SK-N-SH treated with all-trans-retinoic acid at 6 μM for 48 hours (cell line): ENCODE results near the gene HSP90AB1.

ENCODE experiments used
- ATAC-seq: fragments of 200-7000 bp; cut with Tn5 transposase; 3 replicates; pipeline ENCODE4 v1.9.1; 2020; ENCODE audit warnings: mild to moderate bottlenecking, moderate library complexity
- ARNTL ChIP-seq: fragments of 450-650 bp; formaldehyde crosslinking; IDR thresholded peaks from 2 replicates; pipeline ENCODE4 v1.5.0; 2020; ENCODE audit warnings: low read depth, mild to moderate bottlenecking, moderate library complexity, borderline replicate concordance
- BACH2 ChIP-seq: fragments of 250-450 bp; sonication (Bioruptor Pico); IDR thresholded peaks from 2 replicates; pipeline ENCODE4 v1.9.0; 2021; ENCODE audit warnings: mild to moderate bottlenecking, borderline replicate concordance
- CREB5 ChIP-seq: fragments of 250-450 bp; sonication (Bioruptor Pico); IDR thresholded peaks from 2 replicates; pipeline ENCODE4 v1.5.1; 2020; ENCODE audit warnings: low read depth, mild to moderate bottlenecking, moderate library complexity
- CSDC2 ChIP-seq: fragments of 250-450 bp; sonication (Bioruptor Pico); IDR thresholded peaks from 2 replicates; pipeline ENCODE4 v1.5.0; 2020; ENCODE audit warnings: mild to moderate bottlenecking, moderate library complexity
- CSRNP3 ChIP-seq: fragments of 250-450 bp; sonication (Bioruptor Pico); IDR thresholded peaks from 2 replicates; pipeline ENCODE4 v1.5.1; 2021; ENCODE audit warnings: mild to moderate bottlenecking, moderate library complexity
- ESRRG ChIP-seq: fragments of 250-450 bp; sonication (Bioruptor Pico); IDR thresholded peaks from 2 replicates; pipeline ENCODE4 v1.6.1; 2021; ENCODE audit warnings: mild to moderate bottlenecking
- GLIS3 ChIP-seq: fragments of 250-450 bp; sonication (Bioruptor Pico); IDR thresholded peaks from 2 replicates; pipeline ENCODE4 v1.5.0; 2020; ENCODE audit warnings: mild to moderate bottlenecking, moderate library complexity
- ISL1 ChIP-seq: fragments of 250-450 bp; sonication (Bioruptor Pico); IDR thresholded peaks from 2 replicates; pipeline ENCODE4 v2.1.2; 2022; ENCODE audit warnings: mild to moderate bottlenecking, moderate library complexity
- OSR1 ChIP-seq: fragments of 250-450 bp; sonication (Bioruptor Pico); IDR thresholded peaks from 2 replicates; pipeline ENCODE4 v1.8.0; 2022; ENCODE audit warnings: moderate library complexity, mild to moderate bottlenecking, inconsistent platforms
- PATZ1 ChIP-seq: fragments of 250-450 bp; sonication (Bioruptor Pico); IDR thresholded peaks from 2 replicates; pipeline ENCODE4 v1.8.0; 2020; ENCODE audit warnings: mild to moderate bottlenecking, moderate library complexity, borderline replicate concordance
- PPARA ChIP-seq: fragments of 250-450 bp; sonication (Bioruptor Pico); IDR thresholded peaks from 2 replicates; pipeline ENCODE4 v1.5.0; 2020; ENCODE audit warnings: mild to moderate bottlenecking, borderline replicate concordance
- RARB ChIP-seq: fragments of 250-450 bp; sonication (Bioruptor Pico); IDR thresholded peaks from 2 replicates; pipeline ENCODE4 v1.8.0; 2021; ENCODE audit warnings: mild to moderate bottlenecking, moderate library complexity
- SNAI2 ChIP-seq: fragments of 250-450 bp; sonication (Bioruptor Pico); IDR thresholded peaks from 2 replicates; pipeline ENCODE4 v1.5.0; 2020; ENCODE audit warnings: mild to moderate bottlenecking, moderate library complexity
- TCF4 ChIP-seq: fragments of 250-450 bp; sonication (Bioruptor Pico); IDR thresholded peaks from 2 replicates; pipeline ENCODE4 v1.8.0; 2021; ENCODE audit warnings: mild to moderate bottlenecking, moderate library complexity, borderline replicate concordance
- TOX ChIP-seq: fragments of 250-450 bp; sonication (Bioruptor Pico); IDR thresholded peaks from 2 replicates; pipeline ENCODE4 v1.8.0; 2021; ENCODE audit warnings: mild to moderate bottlenecking, moderate library complexity, borderline replicate concordance
- TSHZ2 ChIP-seq: fragments of 250-450 bp; sonication (Bioruptor Pico); IDR thresholded peaks from 2 replicates; pipeline ENCODE4 v1.5.0; 2020; ENCODE audit warnings: mild to moderate bottlenecking, moderate library complexity
- ZC3H10 ChIP-seq: fragments of 250-450 bp; sonication (Bioruptor Pico); IDR thresholded peaks from 2 replicates; pipeline ENCODE4 v1.5.1; 2021; ENCODE audit warnings: mild to moderate bottlenecking, moderate library complexity
- ZFP3 ChIP-seq: fragments of 250-450 bp; sonication (Bioruptor Pico); IDR thresholded peaks from 2 replicates; pipeline ENCODE4 v1.5.0; 2020; ENCODE audit warnings: mild to moderate bottlenecking, moderate library complexity
- ZFP30 ChIP-seq: fragments of 450-650 bp; formaldehyde crosslinking; IDR thresholded peaks from 2 replicates; pipeline ENCODE4 v1.5.0; 2022; ENCODE audit warnings: mild to moderate bottlenecking, moderate library complexity
- ZNF565 ChIP-seq: fragments of 450-650 bp; formaldehyde crosslinking; conservative IDR thresholded peaks from 2 replicates; pipeline ENCODE4 v1.5.0; 2020; ENCODE audit warnings: low read depth, mild to moderate bottlenecking, moderate library complexity
- ZNF8 ChIP-seq: fragments of 450-650 bp; formaldehyde crosslinking; IDR thresholded peaks from 2 replicates; pipeline ENCODE4 v1.5.0; 2020; ENCODE audit warnings: mild to moderate bottlenecking, moderate library complexity

HSP90AB1 gene

GRCh38 chr6:44285552-44286284 is 38.8 kb downstream of the HSP90AB1 start:
- ATAC-seq: peak; percentile 57; the same call in 1 of the 3 replicates
- TF ChIP-seq GLIS3 (CRISPR knock-in tag): no peak
- TF ChIP-seq ZNF8 (CRISPR knock-in tag): no peak
- no peak for TF ChIP-seq CSRNP3 (CRISPR knock-in tag)
- no peak for TF ChIP-seq TOX (CRISPR knock-in tag)
- no peak for TF ChIP-seq SNAI2 (CRISPR knock-in tag)
- TF ChIP-seq CSDC2 (CRISPR knock-in tag): no peak
- TF ChIP-seq RARB (CRISPR knock-in tag): no peak
- TF ChIP-seq TSHZ2 (CRISPR knock-in tag): no peak
- no peak for TF ChIP-seq ISL1 (CRISPR knock-in tag)
- no peak for TF ChIP-seq PATZ1 (CRISPR knock-in tag)
- TF ChIP-seq ZNF565 (CRISPR knock-in tag): no peak
- no peak for TF ChIP-seq PPARA
- TF ChIP-seq ESRRG: no peak
- no peak for TF ChIP-seq TCF4 (CRISPR knock-in tag)
- TF ChIP-seq ZFP3 (CRISPR knock-in tag): no peak
- no peak for TF ChIP-seq CREB5 (CRISPR knock-in tag)
- no peak for TF ChIP-seq OSR1
- TF ChIP-seq BACH2: no peak

- TF ChIP-seq ZNF565 (CRISPR knock-in tag) (no peak), ZC3H10 (no peak), CSDC2 (CRISPR knock-in tag) (no peak), CSRNP3 (CRISPR knock-in tag) (no peak), ZFP30 (CRISPR knock-in tag) (no peak), TSHZ2 (CRISPR knock-in tag) (no peak), TOX (CRISPR knock-in tag) (no peak), ISL1 (CRISPR knock-in tag) (no peak), SNAI2 (CRISPR knock-in tag) (no peak), PPARA (no peak), ZFP3 (CRISPR knock-in tag) (no peak), ESRRG (no peak), BACH2 (no peak), RARB (CRISPR knock-in tag) (no peak), ARNTL (CRISPR knock-in tag) (no peak), TCF4 (CRISPR knock-in tag) (no peak), CREB5 (CRISPR knock-in tag) (no peak)
- no peak for ATAC-seq
Measured at GRCh38 chr6:44286285-44286565, 39.3 kb downstream of the HSP90AB1 start.
